Suprapubic skin (tissue), 4 donors: ENCODE data around the gene NR2F6. TPM values are rescaled to one million over a fixed set of nuclear protein-coding genes. Genes with fewer than 3 reads are reported as not detected.

Source experiments
- DNase-seq, 2 donors: peaks; one replicate each; pipeline ENCODE4 v3.0.0-alpha.2; 2019; ENCODE audit warnings: low spot score in 2 of 2
- H3K27ac ChIP-seq: fragments of 200-600 bp; sonication (generic); one replicate; pipeline ENCODE4 v1.5.1; 2019
- H3K27me3 ChIP-seq: fragments of 200-600 bp; sonication (generic); one replicate; pipeline ENCODE4 v1.5.1; 2019
- H3K36me3 ChIP-seq: fragments of 200-600 bp; sonication (generic); one replicate; pipeline ENCODE4 v1.5.1; 2019
- H3K4me1 ChIP-seq: fragments of 200-600 bp; sonication (generic); one replicate; pipeline ENCODE4 v1.5.1; 2019
- H3K4me3 ChIP-seq: fragments of 200-600 bp; sonication (generic); one replicate; pipeline ENCODE4 v1.5.1; 2019; ENCODE audit warnings: mild to moderate bottlenecking
- H3K9me3 ChIP-seq: fragments of 200-600 bp; sonication (generic); one replicate; pipeline ENCODE4 v1.5.1; 2019
- CTCF ChIP-seq, 2 donors: fragments of 200-600 bp in 1 of 2; fragments of 450-650 bp in 1 of 2; sonication (generic) in 1 of 2; IDR thresholded peaks; one replicate each; pipeline ENCODE4 v1.5.1; 2016 to 2019; ENCODE audit warnings: antibody characterized with exemption in 2 of 2, mild to moderate bottlenecking in 1 of 2, moderate library complexity in 1 of 2
- EP300 ChIP-seq: sonication (generic); formaldehyde crosslinking; IDR thresholded peaks from one replicate; pipeline ENCODE4 v1.6.1; 2017; ENCODE audit warnings: antibody characterized with exemption
- POLR2A ChIP-seq, 2 donors: fragments of 450-650 bp; IDR thresholded peaks; one replicate each; pipeline ENCODE4 v1.6.1; 2017; ENCODE audit warnings: antibody characterized with exemption in 2 of 2, mild to moderate bottlenecking in 2 of 2, moderate library complexity in 2 of 2
- POLR2AphosphoS5 ChIP-seq, 3 donors: sonication (generic); formaldehyde crosslinking; IDR thresholded peaks; one replicate each; pipeline ENCODE4 v1.6.1; 2017; ENCODE audit warnings: antibody characterized with exemption in 3 of 3
- WGBS: methylation state at CpG from one replicate; pipeline ENCODE4 v1.1.5; 2018; 5-methylcytosine and 5-hydroxymethylcytosine counted together
- total RNA-seq, 4 donors: library from RNA; depleted of rRNA; stranded (reverse); fragments of >200 nt; gene quantifications; one replicate each; pipeline ENCODE4 v1.1.0, GENCODE V29; 2016

Gene NR2F6
- total RNA-seq, 4 donors from 2014 or later = 25.8 to 79.3 (median 54.8) TPM

- TF ChIP-seq POLR2AphosphoS5 (IDR thresholded peaks at IDR 0.05) = no peak
- TF ChIP-seq POLR2A (IDR thresholded peaks at IDR 0.05) = no peak
- TF ChIP-seq CTCF (IDR thresholded peaks at IDR 0.05) = no peak
- TF ChIP-seq EP300 = no peak
- WGBS = 23% methylated on average over 14 of the region's 22 CpGs
Observed at GRCh38 chr19:17289489-17289888, 43.8 kb upstream of the NR2F6 start.

GRCh38 chr19:17286752-17287151 is 41.0 kb upstream of the NR2F6 start:
- WGBS = 95% methylated on average over 8 of the region's 9 CpGs

More at GRCh38 chr19:17289489-17289888, 43.8 kb upstream of the NR2F6 start:
- Histone ChIP-seq H3K9me3 (no peaks in the 10 kb centered on the region), H3K4me1 (peaks cover 14% of the 10 kb centered on the region), H3K36me3 (no peaks in the 10 kb centered on the region), H3K27ac (no peak overlapping the region), H3K4me3 (no peak overlapping the region), H3K27me3 (no peaks in the 10 kb centered on the region)
- DNase-seq = no peak

GRCh38 chr19:17286263-17286662 is 40.5 kb upstream of the NR2F6 start:
- H3K9me3 ChIP-seq = no peaks in the 10 kb centered on the region
- H3K4me3 ChIP-seq = no peak overlapping the region
- H3K27me3 ChIP-seq = peaks cover 13% of the 10 kb centered on the region
- H3K27ac ChIP-seq = no peak overlapping the region
- peaks cover 15% of the 10 kb centered on the region for H3K4me1 ChIP-seq
- H3K36me3 ChIP-seq = no peaks in the 10 kb centered on the region
- TF ChIP-seq CTCF (IDR thresholded peaks at IDR 0.05) (no peak), POLR2A (IDR thresholded peaks at IDR 0.05) (no peak), POLR2AphosphoS5 (IDR thresholded peaks at IDR 0.05) (no peak), EP300 (no peak)
- WGBS = 93% methylated on average over 5 of the region's 11 CpGs
- DNase-seq = no peak

More at GRCh38 chr19:17286752-17287151, 41.0 kb upstream of the NR2F6 start:
- DNase-seq = no peak
- no peak overlapping the region for H3K27ac ChIP-seq
- peaks cover 8% of the 10 kb centered on the region for H3K27me3 ChIP-seq
- no peaks in the 10 kb centered on the region for H3K36me3 ChIP-seq
- H3K4me1 ChIP-seq = peaks cover 10% of the 10 kb centered on the region
- TF ChIP-seq POLR2AphosphoS5 (IDR thresholded peaks at IDR 0.05) = no peak
- TF ChIP-seq POLR2A (IDR thresholded peaks at IDR 0.05) = no peak
- no peak for TF ChIP-seq CTCF (IDR thresholded peaks at IDR 0.05)
- TF ChIP-seq EP300 = no peak
- no peak overlapping the region for H3K4me3 ChIP-seq
- no peaks in the 10 kb centered on the region for H3K9me3 ChIP-seq

GRCh38 chr19:17285415-17286135 is 39.9 kb upstream of the NR2F6 start:
- Histone ChIP-seq H3K27ac (no peak overlapping the region), H3K4me1 (peaks cover 18% of the 10 kb centered on the region), H3K27me3 (peaks cover 14% of the 10 kb centered on the region), H3K9me3 (no peaks in the 10 kb centered on the region), H3K4me3 (no peak overlapping the region), H3K36me3 (no peaks in the 10 kb centered on the region)
- DNase-seq = no peak
- WGBS = 95% methylated on average over 18 of the region's 18 CpGs
- no peak for TF ChIP-seq EP300
- TF ChIP-seq POLR2AphosphoS5 (IDR thresholded peaks at IDR 0.05) = no peak
- TF ChIP-seq CTCF (IDR thresholded peaks at IDR 0.05) = no peak
- no peak for TF ChIP-seq POLR2A (IDR thresholded peaks at IDR 0.05)

GRCh38 chr19:17283504-17283996 is 37.8 kb upstream of the NR2F6 start:
- TF ChIP-seq EP300 = no peak
- no peak for TF ChIP-seq POLR2A (IDR thresholded peaks at IDR 0.05)
- no peak for TF ChIP-seq CTCF (IDR thresholded peaks at IDR 0.05)
- no peak for TF ChIP-seq POLR2AphosphoS5 (IDR thresholded peaks at IDR 0.05)
- Histone ChIP-seq H3K27me3 (peaks cover 14% of the 10 kb centered on the region), H3K36me3 (peaks cover 4% of the 10 kb centered on the region), H3K9me3 (no peaks in the 10 kb centered on the region), H3K4me3 (no peak overlapping the region), H3K27ac (no peak overlapping the region), H3K4me1 (peaks cover 18% of the 10 kb centered on the region)
- no peak for DNase-seq
- WGBS = 100% methylated on average over 4 of the region's 7 CpGs
